Left renal pelvis (tissue), 4 donors: ENCODE measurements around the gene SLC16A8. TPM values are rescaled to one million over a fixed set of nuclear protein-coding genes. Genes with fewer than 3 reads are reported as not detected.
"Not testable (repeated sequence)": the region's sequence is repeated elsewhere in the genome, so short reads cannot be mapped to it uniquely, and the experiment has no call there.

Source experiments
- DNase-seq, 4 donors: peaks; one replicate each; pipeline ENCODE4 v3.0.0-alpha.2; 2013; ENCODE audit warnings: low read depth in 4 of 4, low spot score in 3 of 4
- polyA plus RNA-seq, 4 donors: library from polyadenylated mRNA; unstranded; fragments of 120-200 nt; gene quantifications; one replicate each; pipeline ENCODE4 v1.2.1, GENCODE V29; 2013; ENCODE audit not compliant: insufficient read length in 4 of 4

Gene SLC16A8
- polyA plus RNA-seq, 4 donors, result 1.2 to 2.4 (median 2.3) TPM

DNA sequence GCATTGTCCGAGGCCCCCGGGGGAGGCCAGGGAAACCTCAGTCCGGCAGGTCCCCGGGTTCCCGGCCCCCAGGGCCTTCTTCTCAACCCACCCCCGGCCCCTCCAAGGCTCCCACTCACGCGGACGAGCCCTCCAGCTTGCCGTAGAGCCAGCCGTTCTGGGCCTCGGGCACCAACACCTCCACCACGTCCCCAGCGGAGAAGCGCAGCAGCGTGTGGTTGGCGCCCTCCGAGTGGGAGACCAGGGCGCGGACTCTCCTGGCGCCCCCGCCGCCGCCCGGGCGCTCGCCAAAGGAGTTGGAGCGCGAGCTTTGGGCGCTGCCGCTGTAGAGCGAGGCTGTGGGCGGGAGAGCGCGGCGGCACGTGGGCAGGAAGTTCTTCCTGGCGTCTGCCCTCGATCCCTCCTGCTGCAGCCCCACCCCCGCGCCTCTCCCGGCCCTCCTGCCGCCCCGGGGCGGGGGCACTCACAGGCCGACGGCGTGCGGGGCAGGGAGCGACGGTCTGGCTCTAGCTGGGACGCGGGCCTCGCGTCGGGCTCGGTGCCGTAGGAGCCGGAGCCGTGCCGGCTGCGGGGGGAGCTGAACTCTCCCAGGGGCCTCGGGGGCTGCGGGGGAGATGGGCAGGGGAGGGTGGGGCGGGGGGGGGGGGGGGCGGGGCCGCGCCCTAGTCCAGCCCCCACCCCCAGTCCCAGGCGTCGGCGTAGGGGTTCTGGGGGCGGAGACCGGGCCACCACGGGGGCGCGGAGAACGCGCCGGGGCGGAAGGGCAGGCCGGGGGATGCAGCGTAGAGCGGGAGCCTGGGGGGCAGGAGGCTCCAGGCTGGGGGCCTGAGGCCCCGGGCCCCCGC is 4.9 kb upstream of the SLC16A8 start:
- no peak for DNase-seq

DNA sequence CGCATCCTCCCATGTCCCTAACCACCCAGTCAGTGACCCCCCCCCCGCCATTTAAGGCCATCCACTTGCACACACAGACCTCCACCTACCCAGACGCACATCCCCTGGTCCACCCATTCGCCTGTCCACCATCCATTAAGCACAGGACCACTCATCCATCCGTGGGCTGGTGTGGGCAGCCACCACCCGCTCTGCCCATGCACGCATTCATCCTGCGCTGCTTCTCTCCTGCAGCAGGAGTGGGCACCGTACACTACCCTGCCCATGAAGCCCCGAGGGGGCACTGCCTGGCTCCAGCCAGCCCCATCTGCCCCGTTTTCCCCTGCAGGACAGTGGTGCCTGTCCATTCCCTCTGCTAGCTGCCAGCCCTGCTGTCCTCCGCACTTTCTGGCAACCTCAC is 3.9 kb upstream of the SLC16A8 start:
- DNase-seq, result no peak

DNA sequence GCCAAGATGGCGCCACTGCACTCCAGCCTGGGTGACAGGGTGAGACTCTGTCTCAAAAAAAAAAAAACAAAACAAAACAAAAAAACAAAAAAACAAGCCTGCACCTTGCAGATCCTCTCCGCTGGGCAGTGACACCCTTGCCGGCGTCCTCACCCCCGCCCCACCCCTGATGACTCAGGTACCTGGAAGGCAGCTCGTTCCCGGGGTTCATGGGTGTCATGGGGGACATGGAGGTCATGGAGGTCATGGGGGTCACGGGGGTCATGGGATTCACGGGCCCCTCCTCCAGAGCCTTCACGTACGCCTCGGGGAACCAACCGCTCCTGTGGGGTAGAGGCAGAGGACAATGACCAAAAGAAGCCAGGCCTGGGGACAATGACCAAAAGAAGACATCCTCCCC is 3.0 kb upstream of the SLC16A8 start:
- no peak for DNase-seq

DNA sequence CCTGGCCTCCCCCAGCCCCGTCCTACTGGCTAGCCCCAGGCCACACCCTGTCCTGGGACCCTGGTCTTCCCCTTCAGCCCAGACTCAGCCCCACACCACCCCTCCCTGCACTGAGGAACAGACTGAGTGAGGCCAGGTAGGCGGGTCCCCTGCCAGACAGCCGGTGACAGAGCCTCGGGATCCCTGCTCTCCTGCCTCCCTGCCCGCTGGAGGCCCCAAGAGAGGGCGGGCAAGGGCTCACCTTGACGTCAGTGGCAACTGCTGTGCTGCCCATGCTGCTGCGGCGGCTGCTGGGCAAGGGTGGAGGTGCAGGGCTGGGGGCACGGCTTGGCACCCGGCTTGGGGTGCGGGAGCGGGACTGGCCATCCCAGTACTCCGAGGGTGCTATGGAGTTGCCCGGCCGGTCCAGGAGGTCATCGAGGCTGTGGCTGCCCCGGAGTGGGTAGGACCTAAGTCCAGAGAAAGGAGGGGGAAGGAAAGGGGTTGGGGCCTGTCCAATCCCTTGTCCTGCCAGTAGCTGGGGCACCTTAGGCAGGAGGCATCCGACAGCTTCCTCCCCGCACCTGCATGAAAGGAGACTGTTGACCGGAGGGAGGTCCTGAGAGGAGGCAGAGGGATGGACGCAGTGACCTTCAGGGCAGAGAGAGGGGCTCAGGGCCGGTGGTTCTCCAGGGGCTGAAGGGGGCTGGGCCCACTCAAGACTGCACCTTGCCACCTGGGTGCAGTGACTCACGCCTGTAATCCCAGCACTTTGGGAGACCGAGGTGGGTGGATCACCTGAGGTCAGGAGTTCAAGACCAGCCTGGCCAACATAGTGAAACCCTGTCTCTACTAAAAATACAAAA is 2.2 kb upstream of the SLC16A8 start:
- DNase-seq, result no peak

DNA sequence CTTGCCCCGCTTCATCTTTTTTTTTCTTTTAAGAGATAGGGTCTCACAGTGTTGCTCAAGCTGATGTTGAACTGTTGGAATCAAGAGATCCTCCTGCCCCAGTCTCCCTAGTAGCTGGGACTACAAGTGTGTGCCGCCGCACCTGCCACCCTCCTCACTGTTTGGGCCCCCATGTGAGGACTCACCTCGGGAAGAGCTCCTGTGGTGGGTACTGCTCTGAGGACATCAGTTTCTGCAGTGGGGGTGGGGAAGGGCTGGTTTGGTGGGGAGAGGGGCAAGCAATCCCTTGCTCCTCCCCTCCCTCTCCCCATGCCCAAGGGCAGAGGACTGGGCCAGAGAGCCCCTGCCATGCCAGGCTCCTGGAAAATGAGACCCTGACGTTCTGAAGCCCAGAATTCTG is 1.5 kb upstream of the SLC16A8 start:
- DNase-seq, result no peak

DNA sequence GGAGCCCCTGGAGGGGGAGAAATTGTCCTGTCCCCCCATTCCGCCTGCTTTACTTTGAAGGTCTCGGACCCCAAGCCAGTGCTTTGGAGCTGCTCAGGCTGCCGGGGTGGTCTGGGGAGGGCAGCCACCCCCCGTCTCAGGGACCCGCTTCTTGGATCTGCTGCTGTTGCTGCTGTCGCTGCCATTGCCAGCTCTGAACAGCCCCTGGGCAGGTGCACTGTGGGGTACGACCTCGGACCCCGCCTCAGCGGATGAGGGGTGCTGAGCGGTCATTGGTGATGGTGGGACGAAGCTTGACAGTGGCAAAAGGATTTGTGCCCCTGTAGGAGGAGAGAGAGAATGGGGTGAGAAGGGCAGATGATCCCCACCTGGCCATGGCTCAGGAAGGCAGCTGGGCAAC is 1.1 kb upstream of the SLC16A8 start:
- DNase-seq, result no peak

DNA sequence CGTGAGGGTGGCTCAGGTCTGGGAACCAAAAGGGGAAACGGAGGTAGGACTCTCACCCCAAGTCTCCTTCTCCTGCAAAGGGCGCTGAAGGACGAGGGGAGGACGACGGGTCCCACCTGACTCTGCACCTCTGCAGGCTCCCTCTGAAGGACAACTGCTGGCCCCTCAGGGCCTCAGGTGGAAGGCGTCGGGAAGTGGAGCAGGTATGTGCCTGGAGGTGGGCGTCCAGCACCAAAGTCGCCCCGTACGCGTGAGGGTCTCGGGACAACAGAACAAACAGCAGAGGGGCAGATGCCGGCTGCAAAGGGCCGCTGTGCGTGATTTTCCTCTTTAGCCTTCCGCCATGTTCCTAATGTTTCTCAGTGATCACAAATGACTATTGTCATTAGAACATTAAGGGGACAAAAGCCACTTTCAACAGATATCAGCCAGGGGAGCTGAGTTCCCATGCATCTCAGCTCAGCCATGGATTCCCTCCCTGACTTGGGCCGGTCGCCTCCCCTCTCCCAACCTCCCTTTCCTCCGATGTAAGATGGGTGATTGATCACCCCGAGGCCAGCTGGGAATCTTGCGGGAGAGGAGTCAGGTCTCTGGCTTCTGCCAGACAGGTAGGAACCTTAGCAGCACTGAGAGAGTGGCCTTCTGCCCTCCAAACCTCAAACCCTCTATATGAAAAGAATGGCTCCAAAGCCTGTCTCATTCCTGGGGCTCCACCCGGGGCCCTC is 836 bp downstream of the SLC16A8 start:
- DNase-seq, result no peak

DNA sequence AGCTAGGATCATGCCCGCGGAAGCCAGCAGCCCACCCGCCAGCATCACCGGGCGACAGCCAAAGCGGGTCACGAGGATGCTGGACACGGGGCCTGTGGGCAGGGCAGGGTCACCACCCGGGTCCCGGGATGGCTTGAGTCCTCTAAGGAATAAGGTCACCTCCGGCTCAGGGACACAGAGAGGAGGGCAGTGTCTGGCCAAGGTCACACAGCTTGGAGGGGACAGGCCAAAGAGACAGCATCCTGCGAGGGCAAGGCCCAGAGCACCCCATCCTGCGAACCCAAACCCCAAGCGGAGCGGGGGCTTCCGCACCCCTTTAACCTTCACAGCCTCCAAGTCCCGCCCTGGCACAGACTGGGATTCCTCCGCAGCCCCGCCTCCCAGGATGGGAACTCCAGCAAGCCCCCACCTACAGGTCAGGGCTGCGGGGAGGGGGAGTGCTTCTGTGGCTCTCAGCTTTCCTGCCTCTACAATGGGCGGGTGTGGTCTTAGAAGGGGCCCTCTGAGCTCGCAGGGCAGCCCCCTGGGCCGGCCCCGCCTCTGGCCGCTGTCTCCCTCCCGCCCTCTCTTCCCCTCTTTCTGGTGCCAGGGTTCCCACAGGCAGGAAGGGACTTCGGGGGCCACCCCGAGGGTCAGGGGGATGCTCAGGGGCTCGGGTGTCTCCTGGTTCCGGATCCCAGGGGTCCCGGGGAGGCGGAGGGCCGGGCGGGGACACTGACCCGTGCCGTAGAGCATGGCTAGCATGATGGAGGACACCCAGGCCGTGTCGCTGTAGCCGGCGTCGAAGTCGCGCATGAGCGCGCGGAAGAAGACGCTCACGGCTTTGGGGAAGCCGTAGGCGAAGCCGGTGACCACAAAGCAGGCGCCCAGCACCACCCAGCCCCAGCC is 1.8 kb downstream of the SLC16A8 start:
- DNase-seq, result no peak

DNA sequence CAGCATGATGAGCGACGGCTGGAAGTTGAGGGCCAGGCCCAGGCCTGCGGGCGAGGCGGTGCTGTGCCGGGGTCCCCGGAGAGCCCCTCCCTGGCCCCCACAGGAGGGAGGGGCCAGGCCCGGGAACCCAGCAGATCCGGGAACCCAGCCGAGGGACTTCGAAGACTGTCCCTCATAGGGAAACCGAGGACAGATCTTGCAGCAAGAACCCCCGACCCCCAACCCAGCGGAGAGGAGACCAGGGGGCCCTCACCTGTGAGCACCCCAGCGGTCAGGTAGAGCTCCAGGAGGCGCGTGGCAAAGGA is 2.4 kb downstream of the SLC16A8 start:
- no peak for DNase-seq

DNA sequence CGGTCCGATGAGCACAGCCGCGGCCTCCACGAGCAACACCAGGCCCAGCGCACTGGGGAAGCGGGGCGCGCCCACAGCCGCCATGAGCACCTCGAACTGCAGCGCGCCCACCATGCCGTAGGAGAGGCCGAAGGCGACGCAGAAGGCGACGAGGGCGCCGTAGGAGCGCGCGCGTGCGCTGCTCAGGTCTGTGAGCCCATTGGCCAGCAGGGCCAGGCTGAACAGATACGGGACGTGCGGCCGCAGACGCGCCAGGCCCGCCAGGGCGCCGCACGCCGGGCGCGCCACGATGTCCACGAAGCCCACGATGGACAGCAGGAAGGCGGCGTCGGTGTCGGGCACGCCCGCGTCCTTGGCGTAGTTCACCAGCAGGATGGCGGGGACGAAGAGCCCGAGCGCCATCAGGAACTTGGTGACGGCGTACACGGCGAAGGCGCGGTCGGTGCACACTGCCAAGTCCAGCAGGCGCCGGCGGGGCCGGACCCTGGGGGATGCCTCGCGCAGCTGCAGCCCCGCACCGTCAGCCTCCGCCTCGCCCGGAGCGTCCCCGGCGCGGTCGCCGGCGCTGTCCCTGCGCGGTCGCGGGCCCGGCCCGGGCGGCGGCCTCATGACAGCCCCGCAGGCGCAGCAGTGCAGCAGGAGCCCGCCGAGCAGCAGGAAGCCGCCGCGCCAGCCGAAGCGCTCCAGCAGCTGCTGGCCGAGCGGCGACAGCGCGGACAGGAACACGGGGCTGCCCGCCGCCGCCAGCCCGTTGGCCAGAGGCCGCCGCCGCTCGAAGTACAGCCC is 2.9 kb downstream of the SLC16A8 start:
- DNase-seq, result no peak

DNA sequence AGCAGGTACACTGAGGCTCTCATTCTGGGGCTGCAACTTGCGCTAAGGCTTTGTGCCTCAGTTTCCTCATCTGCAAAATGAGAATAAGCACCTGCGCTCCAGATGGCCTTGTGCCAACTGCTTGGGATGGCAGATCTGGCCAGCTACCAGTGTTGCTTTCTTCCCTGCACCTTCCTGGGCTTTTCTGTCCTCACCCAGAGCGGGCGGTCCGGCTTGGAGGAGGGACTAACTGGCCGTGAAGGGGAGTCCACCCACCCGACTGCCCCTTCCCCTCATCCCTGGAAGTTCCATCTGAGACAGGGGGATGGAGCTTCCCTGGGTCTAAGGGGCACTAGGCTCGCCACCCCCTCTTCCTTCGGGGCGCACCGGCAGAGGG is 3.5 kb downstream of the SLC16A8 start:
- no peak for DNase-seq

DNA sequence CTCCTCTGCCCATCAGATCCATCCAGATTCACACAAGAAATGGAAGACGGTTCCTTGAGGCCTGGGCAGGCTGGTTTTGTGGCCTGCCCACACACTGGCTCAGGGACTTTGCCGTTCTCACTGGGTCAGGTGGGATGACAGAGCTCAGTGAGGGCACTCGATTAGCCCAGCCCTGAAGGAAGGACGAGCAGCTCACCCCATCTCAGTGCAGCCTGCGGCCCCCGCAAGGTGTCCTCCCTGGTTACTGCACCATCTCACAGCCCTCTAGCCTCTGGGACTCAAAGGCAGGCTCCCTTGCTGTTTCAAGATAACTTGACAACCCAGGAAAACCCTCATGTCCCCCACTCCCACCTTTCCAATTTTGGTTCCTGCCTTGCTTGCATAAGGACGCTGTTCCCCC is 4.2 kb downstream of the SLC16A8 start:
- no peak for DNase-seq

DNA sequence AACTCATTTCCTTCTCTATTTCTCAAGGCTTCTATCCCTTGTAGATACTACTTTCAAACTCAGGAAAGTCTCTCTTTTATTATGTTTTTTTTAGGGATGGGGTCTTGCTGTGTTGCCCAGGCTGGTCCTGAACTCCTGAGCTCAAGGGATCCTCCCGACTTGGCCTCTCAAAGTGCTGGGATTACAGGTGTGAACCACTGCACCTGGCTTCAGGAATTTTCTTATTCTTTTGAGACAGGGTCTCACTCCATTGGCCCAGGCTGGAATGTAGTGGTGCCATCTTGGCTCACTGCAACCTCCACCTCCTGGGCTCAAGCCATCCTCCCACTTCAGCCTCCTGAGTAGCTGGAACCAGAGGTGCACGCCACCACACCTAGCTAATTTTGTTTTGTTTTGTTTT is 4.8 kb downstream of the SLC16A8 start:
- DNase-seq, result not testable (repeated sequence)

DNA sequence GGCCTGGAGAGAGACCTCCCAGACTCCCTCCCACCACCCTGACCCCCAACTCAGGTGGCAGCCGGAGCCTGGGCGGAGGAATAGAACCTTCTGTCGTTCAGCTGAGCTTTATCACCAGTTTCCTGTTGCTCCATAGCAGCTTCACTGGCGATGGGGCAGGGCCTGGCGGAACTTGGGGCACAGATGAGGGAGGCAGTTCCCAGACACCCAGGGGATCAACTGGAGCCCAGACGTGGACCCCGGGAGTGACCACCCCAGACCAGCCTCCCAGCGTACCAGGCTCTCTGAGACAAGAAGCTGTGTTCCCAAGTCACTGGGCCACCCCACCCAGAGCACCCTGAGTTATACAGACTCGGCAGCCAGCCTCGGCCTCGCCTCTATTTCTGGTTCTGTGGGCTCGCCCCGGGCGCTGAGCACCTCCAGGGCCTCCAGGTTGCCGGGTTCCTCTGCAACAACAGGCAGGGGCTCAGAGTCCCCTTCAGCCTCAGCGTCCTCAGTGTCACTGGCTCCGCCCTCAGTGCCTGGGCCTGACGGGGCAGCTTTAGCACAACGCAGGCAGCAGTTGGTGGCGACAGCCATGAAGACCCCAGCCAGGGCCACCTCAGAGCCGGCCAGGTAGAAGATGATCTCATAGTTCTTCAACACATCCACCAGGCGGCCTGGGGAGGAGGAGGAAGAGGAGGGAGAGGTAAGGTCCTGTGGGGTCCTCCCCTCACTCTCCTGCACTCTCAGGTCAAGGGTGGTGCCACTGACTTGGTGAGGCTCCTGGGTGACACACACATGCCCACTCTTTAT is 5.7 kb downstream of the SLC16A8 start:
- no peak for DNase-seq

DNA sequence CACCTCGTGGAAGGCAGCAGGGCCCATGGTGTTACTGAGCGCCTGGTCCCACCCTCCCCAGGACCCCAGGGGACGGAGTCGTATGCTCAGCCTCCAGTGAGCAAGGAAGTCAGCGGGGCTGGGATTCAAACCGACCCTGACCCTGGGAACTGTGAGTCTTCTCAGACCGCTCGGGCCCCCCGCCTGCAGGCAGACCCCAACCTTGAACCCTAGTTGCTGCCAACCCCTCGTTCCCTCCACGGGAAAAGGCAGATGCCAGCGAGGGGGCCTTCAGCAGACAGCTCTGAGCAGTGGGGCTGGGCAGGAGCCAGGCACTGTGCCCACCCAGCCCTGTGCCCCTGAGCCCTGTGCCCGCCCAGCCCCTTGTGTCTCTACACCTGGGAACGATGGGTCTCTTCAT is 6.4 kb downstream of the SLC16A8 start:
- DNase-seq, result no peak

DNA sequence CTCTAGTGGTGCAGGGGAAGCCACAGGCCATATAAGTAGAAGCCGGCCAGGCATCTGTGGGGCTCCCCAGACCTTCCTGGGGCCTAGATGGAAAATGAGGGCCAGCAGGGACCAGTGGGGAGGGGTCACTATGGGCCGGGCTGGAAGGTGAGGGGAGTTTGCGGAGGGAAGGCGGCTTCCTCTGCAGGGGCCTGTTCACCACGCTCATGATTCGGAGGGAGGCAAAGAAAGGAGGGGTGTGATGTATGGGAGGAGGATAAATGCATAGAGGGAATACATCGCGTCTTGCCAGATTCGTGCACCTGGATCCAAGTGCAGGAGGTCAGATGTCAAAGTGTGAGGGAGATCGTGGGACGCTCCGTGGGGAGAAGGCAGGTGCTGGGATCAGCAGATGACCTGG is 6.9 kb downstream of the SLC16A8 start:
- no peak for DNase-seq

DNA sequence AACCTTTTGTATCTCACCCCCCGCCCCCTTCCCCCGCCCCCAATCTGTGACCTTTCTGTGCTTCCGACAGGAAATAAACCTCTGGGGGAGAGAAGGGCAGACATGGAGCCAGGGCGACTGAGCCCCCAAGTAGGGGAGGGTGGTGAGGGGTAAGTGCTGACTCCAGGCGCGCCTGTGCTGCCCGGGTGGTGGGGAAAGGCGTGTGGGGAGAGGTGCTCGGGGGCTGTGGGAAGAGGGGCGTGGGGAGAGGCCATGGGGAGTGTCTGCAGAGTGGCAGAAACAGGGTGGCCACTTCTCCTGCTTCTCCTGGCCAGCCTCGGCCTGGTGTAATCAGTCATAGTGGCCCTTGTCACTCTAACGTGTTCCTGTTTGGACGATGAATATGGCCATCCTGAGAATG is 8.0 kb downstream of the SLC16A8 start:
- no peak for DNase-seq

DNA sequence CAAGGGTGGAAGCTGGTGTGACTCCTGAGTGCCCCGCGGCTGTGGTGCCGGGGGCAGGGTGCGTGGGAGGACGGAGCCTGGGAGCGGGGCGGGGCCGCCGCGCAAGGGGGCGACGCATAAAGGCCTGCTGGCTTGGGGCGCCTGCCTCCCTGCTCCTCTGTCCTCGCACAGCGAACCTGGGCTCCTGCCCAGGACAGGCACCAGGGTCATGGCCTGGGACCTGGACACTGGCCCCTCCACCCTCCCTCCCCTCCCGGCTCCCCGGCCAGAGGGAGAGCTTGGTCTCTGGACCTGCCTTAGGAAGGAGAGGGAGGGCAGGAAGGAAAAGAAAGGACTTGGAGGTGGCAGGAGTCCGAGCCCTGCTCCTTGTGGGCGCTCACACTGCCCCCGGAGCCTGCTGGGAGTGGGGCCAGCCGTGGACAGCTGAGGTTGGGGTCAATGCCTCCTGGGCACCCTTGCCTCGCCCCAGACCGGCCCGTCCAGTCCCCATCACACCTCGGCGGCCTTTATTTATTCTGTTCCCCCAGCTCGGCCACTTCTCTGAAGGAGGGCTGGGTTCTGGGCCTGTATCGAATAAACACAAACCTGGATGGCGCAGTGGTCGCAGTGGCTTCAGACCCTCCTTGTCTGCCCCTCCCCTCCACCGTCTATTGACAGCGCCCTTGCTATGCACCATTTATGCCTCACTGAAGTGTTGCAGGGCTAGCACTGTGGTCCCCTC is 8.7 kb downstream of the SLC16A8 start:
- no peak for DNase-seq
